OCI-LY1 (cell line): ENCODE measurements around the gene CYP26A1.

Source experiments
- H2AFZ ChIP-seq: fragments of 200-600 bp; sonication (generic), shearing (Covaris generic); 2 replicates; pipeline ENCODE4 v1.6.0; 2014; ENCODE audit warnings: antibody characterized with exemption, mild to moderate bottlenecking, low read length
- H3F3A ChIP-seq: fragments of 200-600 bp; sonication (generic), shearing (Covaris generic); 2 replicates; pipeline ENCODE4 v1.6.0; 2014; ENCODE audit warnings: mild to moderate bottlenecking, antibody characterized with exemption, low read length, moderate library complexity; ENCODE audit not compliant: insufficient read depth
- H3K27ac ChIP-seq: fragments of 200-600 bp; sonication (generic); 2 replicates; pipeline ENCODE4 v1.5.1; 2014; ENCODE audit warnings: low read length, mixed run types, mild to moderate bottlenecking, low read depth; ENCODE audit not compliant: poor library complexity, severe bottlenecking
- H3K27me3 ChIP-seq: fragments of 200-600 bp; sonication (generic); 2 replicates; pipeline ENCODE4 v1.6.0; 2014; ENCODE audit warnings: antibody characterized with exemption, mild to moderate bottlenecking, low read length, moderate library complexity; ENCODE audit not compliant: insufficient read depth
- H3K36me3 ChIP-seq: fragments of 200-600 bp; sonication (generic); 2 replicates; pipeline ENCODE4 v1.6.1; 2014; ENCODE audit warnings: mild to moderate bottlenecking, antibody characterized with exemption, low read length, moderate library complexity, mixed read lengths; ENCODE audit not compliant: insufficient read depth
- H3K4me1 ChIP-seq: fragments of 200-600 bp; sonication (generic); 2 replicates; pipeline ENCODE4 v1.5.1; 2014; ENCODE audit warnings: mild to moderate bottlenecking, low read length, moderate library complexity; ENCODE audit not compliant: insufficient read depth, severe bottlenecking
- H3K4me2 ChIP-seq: fragments of 200-600 bp; sonication (generic), shearing (Covaris generic); 2 replicates; pipeline ENCODE4 v1.6.1; 2014; ENCODE audit warnings: low read length
- H3K4me3 ChIP-seq: fragments of 200-600 bp; sonication (generic); 2 replicates; pipeline ENCODE4 v1.5.1; 2014; ENCODE audit warnings: low read length, low read depth, mild to moderate bottlenecking, mixed read lengths; ENCODE audit not compliant: poor library complexity, severe bottlenecking
- H3K79me2 ChIP-seq: fragments of 200-600 bp; shearing (Covaris generic); 2 replicates; pipeline ENCODE4 v1.6.1; 2016; ENCODE audit warnings: mixed run types, low read length, mixed read lengths; ENCODE audit not compliant: insufficient read depth
- H3K9ac ChIP-seq: fragments of 200-600 bp; sonication (generic), shearing (Covaris generic); 2 replicates; pipeline ENCODE4 v1.6.1; 2014; ENCODE audit warnings: mild to moderate bottlenecking, low read length, mixed read lengths
- H3K9me2 ChIP-seq: fragments of 200-600 bp; sonication (generic), shearing (Covaris generic); 2 replicates; pipeline ENCODE4 v1.6.1; 2014; ENCODE audit warnings: low read depth, mild to moderate bottlenecking, low read length, mixed read lengths
- H3K9me3 ChIP-seq: fragments of 200-600 bp; shearing (Covaris generic); 2 replicates; pipeline ENCODE4 v1.6.1; 2014; ENCODE audit warnings: low read length, mixed read lengths
- H4K20me1 ChIP-seq: fragments of 200-600 bp; sonication (generic), shearing (Covaris generic); 2 replicates; pipeline ENCODE4 v1.6.0; 2016; ENCODE audit warnings: mild to moderate bottlenecking, low read length; ENCODE audit not compliant: insufficient read depth
- EZH2 ChIP-seq: fragments of 200-600 bp; sonication (generic), shearing (Covaris generic); IDR thresholded peaks from 2 replicates; pipeline ENCODE4 v1.8.0; 2017; ENCODE audit warnings: borderline replicate concordance, mixed run types, mild to moderate bottlenecking, antibody characterized with exemption, low read length, moderate library complexity, mixed read lengths
- TF ChIP-seq, protein P1 (sequence below): fragments of 200-600 bp; sonication (generic), shearing (Covaris generic); IDR thresholded peaks from 2 replicates; pipeline ENCODE4 v1.5.1; 2017; ENCODE audit warnings: mild to moderate bottlenecking, antibody characterized with exemption, low read length, moderate library complexity, mixed read lengths

CYP26A1 gene

DNA sequence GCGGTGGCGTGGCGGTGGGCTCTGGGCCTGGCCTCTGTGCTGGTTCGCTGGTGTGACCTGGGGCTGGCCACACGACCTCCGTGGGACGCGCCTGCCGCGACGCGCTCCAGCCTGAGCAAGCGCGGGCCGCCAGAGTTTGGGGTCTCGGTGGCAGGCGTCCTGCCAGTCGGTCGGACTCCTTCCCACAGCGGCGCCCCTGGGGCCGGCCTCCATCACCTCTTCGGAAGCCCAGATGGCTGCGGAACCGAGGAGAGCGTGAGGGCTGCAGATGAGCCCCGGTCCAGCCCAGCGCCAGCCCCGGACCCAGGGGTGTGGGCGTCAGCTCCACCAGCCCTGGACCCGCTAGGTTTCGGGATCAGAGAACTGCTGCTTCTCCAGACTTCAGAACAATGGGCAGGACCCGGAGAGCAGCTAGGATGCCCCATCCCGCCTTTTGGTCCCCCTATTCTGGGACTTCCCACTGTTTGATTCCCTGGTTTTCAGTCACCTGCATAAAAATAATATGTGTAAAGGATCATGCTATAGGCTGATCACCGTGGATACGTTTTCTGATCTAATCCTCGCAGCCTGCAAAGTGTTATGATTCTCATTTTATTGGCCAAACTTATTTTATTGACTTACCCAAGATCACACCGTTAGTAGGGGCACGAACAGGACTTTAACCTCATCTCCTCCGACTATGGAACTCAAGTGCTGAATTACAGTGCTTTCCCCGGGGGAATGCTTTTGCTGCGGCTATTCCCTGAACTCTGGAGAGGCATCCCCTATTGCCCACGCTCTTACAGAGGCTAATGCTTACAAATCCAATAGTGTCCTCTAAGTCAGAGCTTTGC, 10.3 kb upstream of the CYP26A1 start:
- H2AFZ ChIP-seq: no peak overlapping the region
- H3K9me2 ChIP-seq: no peaks in the 10 kb centered on the region
- H3F3A ChIP-seq: no peaks in the 10 kb centered on the region
- no peaks in the 10 kb centered on the region for H4K20me1 ChIP-seq
- no peaks in the 10 kb centered on the region for H3K9me3 ChIP-seq
- no peaks in the 10 kb centered on the region for H3K79me2 ChIP-seq
- TF ChIP-seq, protein P1, sequence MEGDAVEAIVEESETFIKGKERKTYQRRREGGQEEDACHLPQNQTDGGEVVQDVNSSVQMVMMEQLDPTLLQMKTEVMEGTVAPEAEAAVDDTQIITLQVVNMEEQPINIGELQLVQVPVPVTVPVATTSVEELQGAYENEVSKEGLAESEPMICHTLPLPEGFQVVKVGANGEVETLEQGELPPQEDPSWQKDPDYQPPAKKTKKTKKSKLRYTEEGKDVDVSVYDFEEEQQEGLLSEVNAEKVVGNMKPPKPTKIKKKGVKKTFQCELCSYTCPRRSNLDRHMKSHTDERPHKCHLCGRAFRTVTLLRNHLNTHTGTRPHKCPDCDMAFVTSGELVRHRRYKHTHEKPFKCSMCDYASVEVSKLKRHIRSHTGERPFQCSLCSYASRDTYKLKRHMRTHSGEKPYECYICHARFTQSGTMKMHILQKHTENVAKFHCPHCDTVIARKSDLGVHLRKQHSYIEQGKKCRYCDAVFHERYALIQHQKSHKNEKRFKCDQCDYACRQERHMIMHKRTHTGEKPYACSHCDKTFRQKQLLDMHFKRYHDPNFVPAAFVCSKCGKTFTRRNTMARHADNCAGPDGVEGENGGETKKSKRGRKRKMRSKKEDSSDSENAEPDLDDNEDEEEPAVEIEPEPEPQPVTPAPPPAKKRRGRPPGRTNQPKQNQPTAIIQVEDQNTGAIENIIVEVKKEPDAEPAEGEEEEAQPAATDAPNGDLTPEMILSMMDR: no peak
- TF ChIP-seq EZH2: no peak
- no peaks in the 10 kb centered on the region for H3K27me3 ChIP-seq
- peaks cover 7% of the 10 kb centered on the region for H3K4me1 ChIP-seq
- no peaks in the 10 kb centered on the region for H3K36me3 ChIP-seq
- H3K27ac ChIP-seq: no peak overlapping the region
- no peak overlapping the region for H3K9ac ChIP-seq
- no peak overlapping the region for H3K4me3 ChIP-seq
- no peak overlapping the region for H3K4me2 ChIP-seq

DNA sequence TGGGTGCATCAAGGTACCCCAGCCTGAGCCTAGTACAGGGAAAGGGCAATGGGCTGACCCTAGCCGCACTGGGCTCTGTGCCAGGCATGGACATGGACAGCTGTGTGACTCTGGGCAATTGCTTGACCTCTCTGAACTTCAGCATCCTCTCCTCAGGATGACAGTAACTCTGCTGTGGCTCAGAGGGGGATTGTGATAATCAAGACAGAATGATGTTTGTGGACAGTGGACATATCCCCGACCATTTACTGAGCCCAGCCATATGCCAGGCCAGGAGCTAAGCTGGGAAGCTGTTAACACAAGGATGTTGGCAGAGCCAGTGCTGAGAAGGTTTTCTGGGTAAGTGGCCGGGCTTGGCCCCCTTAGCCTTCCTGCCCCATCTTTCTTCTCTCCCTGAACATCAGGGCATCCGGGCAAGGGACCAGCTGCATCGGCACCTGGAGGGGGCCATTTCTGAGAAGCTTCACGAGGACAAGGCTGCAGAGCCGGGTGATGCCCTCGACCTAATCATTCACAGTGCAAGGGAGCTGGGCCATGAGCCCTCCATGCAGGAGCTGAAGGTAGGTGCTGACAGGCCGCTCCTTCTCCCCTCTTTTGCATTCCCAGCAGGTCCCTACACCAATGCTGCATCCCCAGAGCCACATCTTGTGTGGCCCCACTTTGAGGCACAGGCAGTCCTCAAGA, 9.6 kb upstream of the CYP26A1 start:
- Histone ChIP-seq H3K27me3 (no peaks in the 10 kb centered on the region), H3K4me3 (no peak overlapping the region), H4K20me1 (no peaks in the 10 kb centered on the region), H3K9me3 (no peaks in the 10 kb centered on the region), H3F3A (no peaks in the 10 kb centered on the region), H3K79me2 (no peaks in the 10 kb centered on the region), H2AFZ (no peak overlapping the region), H3K4me2 (no peak overlapping the region), H3K4me1 (peaks cover 7% of the 10 kb centered on the region), H3K36me3 (no peaks in the 10 kb centered on the region), H3K9me2 (no peaks in the 10 kb centered on the region), H3K9ac (no peak overlapping the region), H3K27ac (no peak overlapping the region)
- TF ChIP-seq EZH2: no peak
- TF ChIP-seq, protein P1: no peak

DNA sequence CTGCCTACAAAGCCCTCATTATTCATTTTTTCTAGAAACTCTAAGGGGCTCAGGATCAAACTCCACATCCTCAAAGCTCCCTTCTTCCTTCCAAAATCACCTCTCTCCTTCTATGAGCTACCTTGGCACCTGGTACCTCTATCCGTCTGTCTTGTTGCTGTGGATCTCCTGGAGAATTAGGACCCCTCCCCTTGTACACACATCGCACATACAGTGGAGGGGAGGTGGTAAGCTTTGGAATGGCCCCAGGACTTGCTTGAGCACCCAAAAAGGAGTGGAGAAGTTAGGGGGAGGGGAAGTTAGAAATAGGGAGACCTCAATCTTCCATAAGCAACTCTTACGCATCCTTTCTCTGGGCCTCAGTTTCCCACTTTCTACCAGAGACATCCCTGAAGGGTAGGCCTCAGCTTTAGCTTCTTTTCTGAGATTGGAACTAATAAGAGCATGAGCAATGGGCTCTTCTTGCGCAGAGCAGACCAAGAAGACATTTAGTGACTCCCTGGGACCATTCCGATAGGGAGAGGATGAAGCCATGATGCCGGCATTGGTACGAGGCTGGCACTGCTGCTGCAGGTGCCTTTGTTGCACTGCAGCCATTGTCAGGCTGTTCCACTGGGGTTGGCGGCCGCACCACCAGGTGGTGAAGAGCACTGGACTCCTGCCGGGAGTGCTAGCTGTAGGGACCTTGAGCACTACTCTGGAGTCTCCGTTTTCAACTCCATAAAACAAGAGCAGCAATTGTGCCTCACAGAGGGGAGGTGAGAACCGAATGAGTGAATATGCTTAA, 8.6 kb upstream of the CYP26A1 start:
- Histone ChIP-seq H3K79me2 (no peaks in the 10 kb centered on the region), H3K9me2 (no peaks in the 10 kb centered on the region), H3K4me1 (peaks cover 7% of the 10 kb centered on the region), H3K36me3 (no peaks in the 10 kb centered on the region), H4K20me1 (no peaks in the 10 kb centered on the region), H3K9me3 (no peaks in the 10 kb centered on the region), H3K9ac (no peak overlapping the region), H2AFZ (no peak overlapping the region), H3K4me3 (no peak overlapping the region), H3K27ac (no peak overlapping the region), H3K27me3 (no peaks in the 10 kb centered on the region), H3F3A (no peaks in the 10 kb centered on the region), H3K4me2 (no peak overlapping the region)
- TF ChIP-seq, protein P1: no peak
- TF ChIP-seq EZH2: no peak
